ENCODE measurements around the gene WWOX. TPM values are rescaled to one million over a fixed set of nuclear protein-coding genes. Genes with fewer than 3 reads are reported as not detected.

WWOX gene
- total and polyA plus RNA-seq, 2 donors: 15.3 to 28.4 TPM

GRCh38 chr16:78760611-78761010, 661.2 kb downstream of the WWOX start:
- H3K4me3 ChIP-seq (ENCODE audit: low read depth, low read length): no peak overlapping the region
- no peaks in the 10 kb centered on the region for H3K36me3 ChIP-seq (ENCODE audit: insufficient read depth)
- no peak overlapping the region for H3K27ac ChIP-seq (ENCODE audit: low read depth)
- 78% methylated on average over 5 of the region's 5 CpGs for WGBS
- DNase-seq (ENCODE audit: extremely low spot score): no peak
- H3K4me1 ChIP-seq (ENCODE audit: insufficient read depth): peaks cover 2% of the 10 kb centered on the region

GRCh38 chr16:78761427-78761826, 662.0 kb downstream of the WWOX start:
- WGBS: 89% methylated on average over 5 of the region's 5 CpGs
- Histone ChIP-seq H3K4me3 (ENCODE audit: low read depth, low read length) (no peak overlapping the region), H3K4me1 (ENCODE audit: insufficient read depth) (no peaks in the 10 kb centered on the region), H3K27ac (ENCODE audit: low read depth) (no peak overlapping the region), H3K36me3 (ENCODE audit: insufficient read depth) (no peaks in the 10 kb centered on the region)
- no peak for DNase-seq (ENCODE audit: extremely low spot score)

GRCh38 chr16:78762222-78762621, 662.8 kb downstream of the WWOX start:
- no peak for DNase-seq (ENCODE audit: extremely low spot score)
- 86% methylated on average over 6 of the region's 6 CpGs for WGBS

GRCh38 chr16:78763821-78764440, 664.5 kb downstream of the WWOX start:
- no peaks in the 10 kb centered on the region for H3K36me3 ChIP-seq (ENCODE audit: insufficient read depth)
- no peak overlapping the region for H3K4me3 ChIP-seq (ENCODE audit: low read depth, low read length)
- no peak for DNase-seq (ENCODE audit: extremely low spot score)
- WGBS: 74% methylated on average over 10 of the region's 10 CpGs
- no peaks in the 10 kb centered on the region for H3K4me1 ChIP-seq (ENCODE audit: insufficient read depth)
- H3K27ac ChIP-seq (ENCODE audit: low read depth): no peak overlapping the region

More at GRCh38 chr16:78762222-78762621, 662.8 kb downstream of the WWOX start:
- Histone ChIP-seq H3K4me1 (ENCODE audit: insufficient read depth) (no peaks in the 10 kb centered on the region), H3K4me3 (ENCODE audit: low read depth, low read length) (no peak overlapping the region), H3K36me3 (ENCODE audit: insufficient read depth) (no peaks in the 10 kb centered on the region), H3K27ac (ENCODE audit: low read depth) (no peak overlapping the region)

- Histone ChIP-seq H3K4me3 (ENCODE audit: low read depth, low read length) (no peak overlapping the region), H3K4me1 (ENCODE audit: insufficient read depth) (no peaks in the 10 kb centered on the region), H3K27ac (ENCODE audit: low read depth) (no peak overlapping the region), H3K36me3 (ENCODE audit: insufficient read depth) (no peaks in the 10 kb centered on the region)
- DNase-seq (ENCODE audit: extremely low spot score): no peak
- 98% methylated on average over 4 of the region's 4 CpGs for WGBS
Observed at GRCh38 chr16:78764478-78764877, 665.0 kb downstream of the WWOX start.

- Histone ChIP-seq H3K36me3 (ENCODE audit: insufficient read depth) (no peaks in the 10 kb centered on the region), H3K4me1 (ENCODE audit: insufficient read depth) (no peaks in the 10 kb centered on the region), H3K27ac (ENCODE audit: low read depth) (no peak overlapping the region), H3K4me3 (ENCODE audit: low read depth, low read length) (no peak overlapping the region)
- DNase-seq (ENCODE audit: extremely low spot score): no peak
- 91% methylated on average over 8 of the region's 8 CpGs for WGBS
Observed at GRCh38 chr16:78768226-78768625, 668.8 kb downstream of the WWOX start.

- WGBS: 85% methylated on average over 9 of the region's 9 CpGs
- H3K4me3 ChIP-seq (ENCODE audit: low read depth, low read length): no peak overlapping the region
- DNase-seq (ENCODE audit: extremely low spot score): no peak
- no peak overlapping the region for H3K27ac ChIP-seq (ENCODE audit: low read depth)
- H3K4me1 ChIP-seq (ENCODE audit: insufficient read depth): no peaks in the 10 kb centered on the region
- H3K36me3 ChIP-seq (ENCODE audit: insufficient read depth): no peaks in the 10 kb centered on the region
Observed at GRCh38 chr16:78768718-78769117, 669.3 kb downstream of the WWOX start.

- no peak for DNase-seq (ENCODE audit: extremely low spot score)
- Histone ChIP-seq H3K27ac (ENCODE audit: low read depth) (no peak overlapping the region), H3K4me3 (ENCODE audit: low read depth, low read length) (no peak overlapping the region), H3K36me3 (ENCODE audit: insufficient read depth) (no peaks in the 10 kb centered on the region), H3K4me1 (ENCODE audit: insufficient read depth) (no peaks in the 10 kb centered on the region)
- 46% methylated on average over 23 of the region's 23 CpGs for WGBS
Observed at GRCh38 chr16:78770353-78771091, 671.1 kb downstream of the WWOX start.

GRCh38 chr16:78773291-78773702, 673.8 kb downstream of the WWOX start:
- no peak for DNase-seq (ENCODE audit: extremely low spot score)
- H3K4me3 ChIP-seq (ENCODE audit: low read depth, low read length): no peak overlapping the region
- no peaks in the 10 kb centered on the region for H3K4me1 ChIP-seq (ENCODE audit: insufficient read depth)
- H3K36me3 ChIP-seq (ENCODE audit: insufficient read depth): no peaks in the 10 kb centered on the region
- H3K27ac ChIP-seq (ENCODE audit: low read depth): no peak overlapping the region
- 89% methylated on average over 8 of the region's 8 CpGs for WGBS

- no peak for DNase-seq (ENCODE audit: extremely low spot score)
- no peak overlapping the region for H3K27ac ChIP-seq (ENCODE audit: low read depth)
- H3K36me3 ChIP-seq (ENCODE audit: insufficient read depth): no peaks in the 10 kb centered on the region
- no peak overlapping the region for H3K4me3 ChIP-seq (ENCODE audit: low read depth, low read length)
- 81% methylated on average over 4 of the region's 4 CpGs for WGBS
- H3K4me1 ChIP-seq (ENCODE audit: insufficient read depth): no peaks in the 10 kb centered on the region
Observed at GRCh38 chr16:78773706-78774105, 674.3 kb downstream of the WWOX start.

GRCh38 chr16:78775161-78775561, 675.7 kb downstream of the WWOX start:
- H3K4me3 ChIP-seq (ENCODE audit: low read depth, low read length): no peak overlapping the region
- 92% methylated on average over 6 of the region's 6 CpGs for WGBS
- H3K4me1 ChIP-seq (ENCODE audit: insufficient read depth): no peaks in the 10 kb centered on the region
- H3K36me3 ChIP-seq (ENCODE audit: insufficient read depth): no peaks in the 10 kb centered on the region
- DNase-seq (ENCODE audit: extremely low spot score): no peak
- no peak overlapping the region for H3K27ac ChIP-seq (ENCODE audit: low read depth)

- DNase-seq (ENCODE audit: extremely low spot score): no peak
- no peak overlapping the region for H3K4me3 ChIP-seq (ENCODE audit: low read depth, low read length)
- H3K27ac ChIP-seq (ENCODE audit: low read depth): no peak overlapping the region
- WGBS: 92% methylated on average over 17 of the region's 17 CpGs
- no peaks in the 10 kb centered on the region for H3K4me1 ChIP-seq (ENCODE audit: insufficient read depth)
- H3K36me3 ChIP-seq (ENCODE audit: insufficient read depth): no peaks in the 10 kb centered on the region
Observed at GRCh38 chr16:78778101-78779004, 678.9 kb downstream of the WWOX start.

- Histone ChIP-seq H3K4me1 (ENCODE audit: insufficient read depth) (no peaks in the 10 kb centered on the region), H3K36me3 (ENCODE audit: insufficient read depth) (no peaks in the 10 kb centered on the region), H3K27ac (ENCODE audit: low read depth) (no peak overlapping the region), H3K4me3 (ENCODE audit: low read depth, low read length) (no peak overlapping the region)
- WGBS: 97% methylated on average over 2 of the region's 2 CpGs
- DNase-seq (ENCODE audit: extremely low spot score): no peak
Observed at GRCh38 chr16:78780808-78781207, 681.4 kb downstream of the WWOX start.

Measured in urinary bladder (tissue), 4 donors.